Nephron (organoid): ENCODE results near the gene HS6ST1.
"Not testable (repeated sequence)": the region's sequence is repeated elsewhere in the genome, so short reads cannot be mapped to it uniquely, and the experiment has no call there.

ENCODE experiments used
- H3K27ac Mint-ChIP-seq, 3 experiments: 2 replicates each; pipeline ENCODE4 v1.8.0; 2020; ENCODE audit warnings: mixed read lengths in 3 of 3, mild to moderate bottlenecking in 2 of 3, moderate library complexity in 1 of 3
- H3K27me3 Mint-ChIP-seq: 2 replicates; pipeline ENCODE4 v1.8.0; 2021; ENCODE audit warnings: low read depth, mild to moderate bottlenecking, moderate library complexity, mixed read lengths
- H3K36me3 Mint-ChIP-seq: 2 replicates; pipeline ENCODE4 v1.8.0; 2020; ENCODE audit warnings: low read depth, mixed read lengths
- H3K4me1 Mint-ChIP-seq: 2 replicates; pipeline ENCODE4 v1.8.0; 2020; ENCODE audit warnings: mixed read lengths
- H3K4me3 Mint-ChIP-seq, 3 experiments: 2 replicates each; pipeline ENCODE4 v1.8.0; 2020; ENCODE audit warnings: mild to moderate bottlenecking in 3 of 3, mixed read lengths in 3 of 3, moderate library complexity in 2 of 3
- H3K9me3 Mint-ChIP-seq: 2 replicates; pipeline ENCODE4 v1.8.0; 2020; ENCODE audit warnings: mixed read lengths
- CTCF ChIP-seq, 3 experiments: fragments of 200-600 bp; sonication (generic); IDR thresholded peaks; one replicate each; pipeline ENCODE4 v1.5.0; 2021; ENCODE audit warnings: antibody characterized with exemption in 3 of 3; ENCODE audit not compliant: unreplicated experiment in 3 of 3

The HS6ST1 gene

GRCh38 chr2:128319631-128320191, 1.0 kb upstream of the HS6ST1 start:
- Mint-ChIP-seq H3K4me3 (peak overlapping the region; percentile 77 to 88 (median 87)), H3K4me1 (peaks cover 30% of the 10 kb centered on the region), H3K27ac (peak overlapping the region in 1 of 3 experiments; percentile 83), H3K9me3 (no peaks in the 10 kb centered on the region), H3K36me3 (peaks cover 4% of the 10 kb centered on the region), H3K27me3 (no peaks in the 10 kb centered on the region)
- TF ChIP-seq CTCF (IDR thresholded peaks at IDR 0.05; ENCODE audit: unreplicated experiment in 3 of 3) = no peak

- not testable (repeated sequence) for H3K27ac Mint-ChIP-seq, H3K4me3 Mint-ChIP-seq, H3K36me3 Mint-ChIP-seq, H3K9me3 Mint-ChIP-seq, H3K27me3 Mint-ChIP-seq
- peaks cover 39% of the 10 kb centered on the region for H3K4me1 Mint-ChIP-seq
These were observed 423 bp downstream of the HS6ST1 start for GRCh38 chr2:128318245-128318644.

- not testable (repeated sequence) for H3K27me3 Mint-ChIP-seq, H3K9me3 Mint-ChIP-seq, H3K27ac Mint-ChIP-seq, H3K36me3 Mint-ChIP-seq
- Mint-ChIP-seq H3K4me3 (peak overlapping the region; percentile 86 to 91 (median 91)), H3K4me1 (peaks cover 42% of the 10 kb centered on the region)
These were observed 806 bp downstream of the HS6ST1 start for GRCh38 chr2:128317899-128318225.

- H3K27ac Mint-ChIP-seq = peak overlapping the region in 2 of 3 experiments; percentile 68 to 78
- no peak for TF ChIP-seq CTCF (IDR thresholded peaks at IDR 0.05; ENCODE audit: unreplicated experiment in 3 of 3)
- H3K4me1 Mint-ChIP-seq = peaks cover 45% of the 10 kb centered on the region
- H3K9me3 Mint-ChIP-seq = no peaks in the 10 kb centered on the region
- H3K4me3 Mint-ChIP-seq = peak overlapping the region; percentile 86 to 91 (median 91)
- peaks cover 4% of the 10 kb centered on the region for H3K36me3 Mint-ChIP-seq
- H3K27me3 Mint-ChIP-seq = peaks cover 5% of the 10 kb centered on the region
These were observed 1.3 kb downstream of the HS6ST1 start for GRCh38 chr2:128317181-128317898.

- H3K27me3 Mint-ChIP-seq = peaks cover 5% of the 10 kb centered on the region
- H3K4me1 Mint-ChIP-seq = peaks cover 48% of the 10 kb centered on the region
- H3K36me3 Mint-ChIP-seq = peaks cover 4% of the 10 kb centered on the region
- H3K27ac Mint-ChIP-seq = peak overlapping the region; percentile 68 to 78 (median 73)
- no peak for TF ChIP-seq CTCF (IDR thresholded peaks at IDR 0.05; ENCODE audit: unreplicated experiment in 3 of 3)
- H3K4me3 Mint-ChIP-seq = peak overlapping the region; percentile 86 to 91 (median 91)
- H3K9me3 Mint-ChIP-seq = no peaks in the 10 kb centered on the region
These were observed 1.9 kb downstream of the HS6ST1 start for GRCh38 chr2:128316777-128317180.

- H3K4me3 Mint-ChIP-seq = peak overlapping the region; percentile 86 to 91 (median 91)
- H3K27me3 Mint-ChIP-seq = peaks cover 5% of the 10 kb centered on the region
- H3K36me3 Mint-ChIP-seq = peaks cover 4% of the 10 kb centered on the region
- H3K9me3 Mint-ChIP-seq = no peaks in the 10 kb centered on the region
- H3K27ac Mint-ChIP-seq = peak overlapping the region; percentile 68 to 78 (median 73)
- peaks cover 46% of the 10 kb centered on the region for H3K4me1 Mint-ChIP-seq
- no peak for TF ChIP-seq CTCF (IDR thresholded peaks at IDR 0.05; ENCODE audit: unreplicated experiment in 3 of 3)
These were observed 2.6 kb downstream of the HS6ST1 start for GRCh38 chr2:128315829-128316776.
